NCI-H1092 (cell line): Measurements from ENCODE around the gene C13orf46.

Experiments used
- DNase-seq: peaks from one replicate; lab custom pipeline; 2025; lab: John Stamatoyannopoulos, UW

Gene C13orf46

DNA sequence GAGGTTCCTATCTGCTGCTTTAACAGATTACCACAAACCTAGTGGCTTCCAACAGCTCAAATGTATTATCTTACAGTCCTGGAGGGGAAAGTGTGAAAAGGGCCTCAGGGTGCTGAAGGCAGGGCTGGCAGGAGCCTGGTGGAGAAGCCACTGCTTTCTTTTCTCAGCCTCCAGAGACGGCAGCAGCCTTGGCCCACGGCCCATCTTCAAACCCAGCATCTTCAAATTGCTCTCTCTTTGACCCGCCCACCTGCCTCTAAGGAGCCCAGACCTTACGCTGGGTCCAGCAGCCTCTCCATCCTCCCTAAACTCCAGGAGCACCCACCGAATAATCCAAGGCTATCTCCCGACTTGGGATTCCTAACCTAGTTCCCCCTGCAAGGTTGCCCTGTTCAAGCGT is 35.6 kb downstream of the C13orf46 start:
- DNase-seq = no peak

DNA sequence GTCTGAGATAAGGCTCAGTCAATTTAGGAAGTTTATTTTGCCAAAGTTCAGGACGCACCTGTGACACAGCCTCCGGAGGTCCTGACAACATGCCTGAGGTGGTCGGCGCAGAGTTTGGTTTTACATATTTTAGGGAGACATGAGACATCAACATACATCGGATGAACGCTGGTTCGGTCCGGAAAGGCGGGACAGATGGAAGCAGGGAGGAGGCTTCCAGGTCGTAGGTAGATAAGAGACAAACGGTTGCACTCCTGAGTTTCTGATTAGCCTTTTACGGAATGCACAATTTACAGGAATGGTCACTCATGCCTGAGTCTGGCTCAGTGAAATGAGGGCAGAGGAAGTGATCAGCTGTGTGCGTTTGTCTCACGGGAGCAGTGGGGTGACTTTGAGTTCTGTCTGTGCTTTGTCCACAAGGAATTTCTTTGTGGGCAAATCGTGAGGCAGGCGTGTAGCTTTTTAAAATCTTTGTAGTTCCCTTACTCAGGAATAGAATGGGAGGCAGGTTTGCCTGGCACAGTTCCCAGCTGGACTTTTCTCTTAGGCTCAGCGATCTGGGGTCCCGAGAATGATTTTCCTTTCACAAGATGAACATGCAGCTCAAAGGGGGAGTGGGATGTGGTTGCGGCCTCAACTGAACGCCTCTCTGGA is 36.2 kb downstream of the C13orf46 start:
- no peak for DNase-seq

DNA sequence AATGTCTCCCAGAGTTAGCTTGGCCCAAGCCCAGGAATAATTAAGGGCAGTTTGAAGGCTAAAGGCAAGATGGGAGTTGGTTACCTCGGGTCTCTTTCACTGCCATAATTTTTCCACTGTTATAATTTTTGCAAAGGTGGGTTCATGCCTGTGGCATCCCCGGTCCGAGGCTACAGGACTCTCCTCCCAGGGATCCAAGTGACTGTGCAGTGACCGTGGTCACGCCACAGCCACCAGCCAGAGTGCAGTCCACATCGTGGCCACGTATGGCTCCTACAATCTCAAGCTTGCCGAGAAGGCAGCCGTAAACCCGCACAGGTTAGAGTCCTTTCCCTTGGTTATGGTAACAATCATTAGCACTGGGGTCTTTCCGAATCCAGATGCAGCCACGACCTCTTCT is 36.8 kb downstream of the C13orf46 start:
- no peak for DNase-seq

DNA sequence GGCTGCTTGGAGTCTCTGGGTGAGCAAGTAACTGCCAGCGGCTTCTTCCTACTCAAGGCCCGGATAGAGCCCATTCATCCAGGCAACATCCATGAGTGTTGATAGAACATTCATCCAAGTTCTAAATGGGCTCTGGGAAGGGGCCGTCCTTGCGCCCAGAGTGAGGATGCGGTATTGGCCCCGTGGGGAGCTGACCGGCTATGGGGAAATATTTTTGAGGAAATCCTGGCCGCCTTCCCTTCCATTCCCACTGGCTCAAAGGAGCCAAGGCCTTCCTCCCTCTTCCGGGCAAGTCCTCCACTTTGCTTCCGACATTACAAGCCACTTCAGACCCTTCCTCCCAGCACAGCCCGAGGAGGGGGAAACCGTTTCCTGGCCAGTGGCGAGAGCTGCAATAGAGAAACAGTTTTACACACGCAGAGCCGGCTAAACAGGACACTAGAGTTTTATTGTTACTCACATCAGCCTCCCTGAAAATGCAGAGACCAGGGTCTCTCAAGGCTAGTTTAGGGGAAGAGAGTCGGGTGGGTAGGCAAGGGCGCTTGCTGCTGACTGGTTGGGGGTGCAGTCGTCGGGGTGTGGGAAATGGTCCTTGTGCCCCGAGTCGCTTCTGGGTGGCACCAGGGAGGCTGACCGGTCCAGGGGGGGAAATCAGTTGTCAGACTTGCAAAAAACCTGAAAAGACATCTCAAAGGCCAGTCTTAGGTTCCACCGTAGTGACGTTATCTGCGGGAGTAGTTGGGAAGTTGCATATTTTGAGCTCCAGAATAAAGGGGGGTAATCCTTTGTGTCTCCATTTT is 37.5 kb downstream of the C13orf46 start:
- no peak for DNase-seq

DNA sequence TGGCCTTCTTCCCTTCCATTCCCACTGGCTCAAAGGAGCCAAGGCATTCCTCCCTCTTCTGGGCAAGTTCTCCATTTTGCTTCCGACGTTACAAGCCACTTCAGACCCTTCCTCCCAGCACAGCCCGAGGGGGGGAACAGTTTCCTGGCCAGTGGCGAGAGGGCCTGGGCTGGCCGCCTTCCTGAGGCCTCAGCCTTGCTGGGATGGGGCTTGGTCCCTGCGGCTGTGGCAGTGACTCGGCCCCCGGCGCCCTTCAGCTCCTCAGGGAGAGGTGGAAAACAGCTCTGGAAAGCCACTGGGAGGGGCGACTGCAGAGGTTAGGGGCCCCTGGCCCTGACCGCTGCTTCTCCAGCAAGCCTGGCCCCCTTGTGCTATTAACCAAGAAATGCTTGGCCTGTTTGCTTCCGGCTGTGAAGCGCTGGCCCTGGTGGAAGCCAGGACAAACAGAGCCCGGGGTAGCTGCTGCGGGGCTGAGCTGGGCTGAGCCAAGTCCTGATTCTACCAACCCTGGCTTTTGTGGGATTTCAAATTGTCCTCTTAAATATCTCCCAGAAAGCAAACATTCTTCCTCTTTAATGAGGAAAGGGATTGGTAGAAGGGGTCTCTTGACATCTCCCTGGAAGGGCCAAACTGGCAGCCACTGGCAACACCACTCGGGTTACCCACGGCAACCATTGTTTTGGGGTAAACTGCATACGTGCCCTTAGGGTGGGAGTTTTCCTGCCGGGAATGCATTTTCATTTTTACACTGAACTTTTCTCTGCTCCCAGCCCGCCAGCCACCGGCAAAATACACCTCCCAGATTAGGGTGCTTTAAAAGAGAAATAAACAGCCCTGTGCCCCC is 38.7 kb downstream of the C13orf46 start:
- DNase-seq = peak; percentile 98

DNA sequence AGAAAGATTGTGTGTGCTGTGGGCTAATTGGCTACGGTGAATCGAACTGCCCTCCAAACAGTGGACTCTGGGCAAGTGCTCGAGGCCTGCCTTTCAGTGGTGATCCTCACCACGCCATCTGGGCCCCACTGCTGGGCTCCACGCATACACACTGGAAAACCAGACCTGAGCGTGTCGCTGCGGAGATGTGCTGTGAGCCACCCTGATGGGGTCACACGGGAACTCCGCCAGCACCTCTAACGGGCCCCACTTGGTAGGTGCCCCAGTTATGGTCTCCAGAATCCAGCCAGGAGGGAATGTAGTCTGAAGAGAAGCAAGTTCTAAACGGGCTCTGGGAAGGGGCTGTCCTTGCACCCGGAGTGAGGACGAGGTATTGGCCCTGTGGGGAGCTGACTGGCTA is 39.3 kb downstream of the C13orf46 start:
- no peak for DNase-seq

DNA sequence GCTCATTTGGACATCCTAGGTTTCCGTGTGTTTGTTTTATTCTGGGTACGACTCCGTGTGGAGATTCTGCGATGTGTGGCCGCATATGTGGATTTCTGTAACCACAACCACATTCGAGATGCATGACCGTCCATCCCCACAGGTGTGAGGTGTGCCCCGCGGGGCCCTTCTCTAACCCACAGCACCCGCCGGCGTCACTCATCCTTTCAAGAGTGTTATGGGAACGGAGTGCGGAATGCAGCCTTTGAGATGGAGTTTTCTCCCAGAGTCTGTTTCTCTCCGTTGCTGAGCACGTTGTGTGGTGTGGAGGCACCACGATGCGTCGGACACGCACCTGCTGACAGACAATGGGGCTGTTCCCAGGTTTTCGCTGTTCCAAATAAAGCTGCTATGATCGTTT is 40.0 kb downstream of the C13orf46 start:
- DNase-seq = no peak

DNA sequence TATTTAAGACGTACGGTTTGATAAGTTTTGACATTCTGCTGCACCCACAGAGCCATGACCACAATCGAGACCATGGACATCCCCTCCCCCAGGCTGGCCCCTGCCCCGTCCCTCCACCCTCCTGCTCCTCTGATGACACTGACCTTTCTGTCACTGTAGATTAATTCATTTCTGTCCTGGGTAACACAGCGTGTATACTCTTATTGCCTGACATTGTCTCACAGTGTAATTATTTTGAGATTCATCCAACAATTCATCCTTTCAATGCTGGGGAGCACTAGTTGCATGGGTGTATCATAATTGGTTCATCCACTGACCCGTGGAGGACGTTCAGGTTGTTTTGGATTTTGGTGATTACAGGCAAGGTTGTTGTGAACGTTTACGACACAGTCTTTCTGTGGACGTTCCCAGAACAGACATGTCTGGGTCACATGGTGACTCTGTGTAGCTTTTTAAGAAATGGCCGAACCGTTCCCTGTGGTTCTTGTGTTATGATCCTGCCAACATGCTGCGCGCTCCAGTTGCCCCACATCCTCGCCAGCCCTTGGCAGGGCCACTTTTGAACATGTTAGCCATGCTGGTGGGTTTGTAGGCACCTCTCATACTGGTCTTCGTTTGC is 41.9 kb downstream of the C13orf46 start:
- no peak for DNase-seq

DNA sequence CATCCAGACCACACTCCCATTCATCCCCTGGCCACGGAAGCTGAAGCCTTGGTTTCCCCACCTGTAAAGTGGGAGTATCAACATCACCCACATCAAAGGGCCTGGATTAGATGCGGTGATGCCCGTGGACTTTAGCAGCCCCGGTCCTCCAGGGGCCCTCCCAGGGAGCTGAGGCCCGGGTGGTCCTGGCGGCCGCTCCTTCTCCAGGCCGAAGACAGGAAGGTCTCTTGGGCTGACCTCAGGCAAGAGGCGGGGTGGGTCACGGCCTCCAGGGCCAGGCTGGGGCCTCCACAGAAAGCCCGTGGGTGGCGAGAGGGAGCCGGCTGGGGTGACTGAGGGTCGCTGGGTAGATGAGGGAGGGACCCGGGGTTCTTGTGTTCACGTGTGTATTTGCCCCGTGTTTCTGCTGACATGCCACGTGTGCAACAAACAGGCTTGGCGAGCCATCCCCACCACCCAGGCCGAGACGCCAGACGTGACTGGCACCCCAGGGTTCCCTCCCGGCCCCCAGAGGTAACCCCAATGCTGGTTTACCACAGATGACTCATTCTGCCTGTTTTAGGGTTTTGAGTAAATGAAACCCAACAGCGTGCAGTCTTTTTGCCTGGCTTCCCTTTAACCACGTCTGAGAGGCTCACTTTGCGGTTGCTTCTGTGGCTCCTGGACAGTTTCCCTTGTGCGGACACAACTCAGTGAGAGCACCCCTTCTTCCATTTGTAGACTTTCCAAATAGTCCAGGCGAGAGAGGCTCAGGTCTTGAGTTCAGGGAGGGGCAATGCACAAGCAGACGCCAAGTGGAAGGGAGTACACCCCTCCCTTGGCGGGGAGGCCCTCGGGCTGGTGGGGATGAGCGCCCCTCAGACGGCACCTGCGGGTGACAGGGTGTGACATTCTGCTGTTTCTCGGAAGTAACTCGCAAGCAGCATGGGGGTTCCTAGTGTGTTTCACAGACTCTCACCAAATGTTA is 42.9 kb downstream of the C13orf46 start:
- no peak for DNase-seq

DNA sequence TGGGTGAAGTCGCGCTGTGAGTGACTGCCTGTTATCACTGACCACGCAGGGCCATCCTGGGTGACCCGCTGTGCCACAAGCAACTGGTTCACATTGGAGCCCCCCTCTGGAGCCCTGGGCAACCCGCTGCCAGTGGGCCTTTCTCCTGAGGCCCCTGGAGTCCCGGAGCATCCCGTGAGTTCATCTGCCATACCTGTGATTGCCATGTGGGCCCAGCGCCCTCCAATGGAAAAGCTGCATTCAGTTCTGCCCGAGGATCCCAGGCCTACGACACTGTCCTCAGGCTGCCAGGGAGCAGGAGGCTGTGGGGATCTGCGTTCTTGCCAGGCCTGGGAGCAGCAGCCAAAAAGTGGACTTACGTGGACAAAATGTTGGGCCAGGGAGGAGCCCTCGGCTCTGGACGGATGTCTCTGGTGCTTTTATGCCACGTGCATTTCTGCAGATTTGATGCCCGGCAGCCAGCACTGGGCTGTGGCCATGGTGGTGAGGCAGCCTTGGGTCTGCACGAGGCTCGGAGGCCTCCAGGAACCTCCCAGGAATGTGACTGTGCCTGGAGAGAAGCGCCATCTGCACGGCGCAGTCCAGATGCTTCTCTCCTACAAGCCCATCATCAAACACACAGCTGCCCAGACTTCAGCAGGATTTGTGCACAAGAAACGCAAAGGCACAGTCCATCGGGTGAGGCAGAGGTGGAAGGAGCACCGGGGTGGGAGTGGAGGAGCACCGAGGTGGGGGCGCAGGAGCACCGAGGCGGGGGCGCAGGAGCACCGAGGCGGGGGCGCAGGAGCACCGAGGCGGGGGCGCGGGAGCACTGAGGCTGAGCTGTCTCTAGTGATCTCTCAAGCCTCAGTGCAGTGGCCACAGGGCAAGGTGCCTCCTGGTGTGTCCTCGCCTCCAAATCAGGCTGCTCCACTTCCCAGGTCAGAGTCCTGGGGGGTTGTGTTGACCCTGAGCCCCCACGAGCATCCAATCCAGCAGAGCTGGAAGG is 44.0 kb downstream of the C13orf46 start:
- no peak for DNase-seq

DNA sequence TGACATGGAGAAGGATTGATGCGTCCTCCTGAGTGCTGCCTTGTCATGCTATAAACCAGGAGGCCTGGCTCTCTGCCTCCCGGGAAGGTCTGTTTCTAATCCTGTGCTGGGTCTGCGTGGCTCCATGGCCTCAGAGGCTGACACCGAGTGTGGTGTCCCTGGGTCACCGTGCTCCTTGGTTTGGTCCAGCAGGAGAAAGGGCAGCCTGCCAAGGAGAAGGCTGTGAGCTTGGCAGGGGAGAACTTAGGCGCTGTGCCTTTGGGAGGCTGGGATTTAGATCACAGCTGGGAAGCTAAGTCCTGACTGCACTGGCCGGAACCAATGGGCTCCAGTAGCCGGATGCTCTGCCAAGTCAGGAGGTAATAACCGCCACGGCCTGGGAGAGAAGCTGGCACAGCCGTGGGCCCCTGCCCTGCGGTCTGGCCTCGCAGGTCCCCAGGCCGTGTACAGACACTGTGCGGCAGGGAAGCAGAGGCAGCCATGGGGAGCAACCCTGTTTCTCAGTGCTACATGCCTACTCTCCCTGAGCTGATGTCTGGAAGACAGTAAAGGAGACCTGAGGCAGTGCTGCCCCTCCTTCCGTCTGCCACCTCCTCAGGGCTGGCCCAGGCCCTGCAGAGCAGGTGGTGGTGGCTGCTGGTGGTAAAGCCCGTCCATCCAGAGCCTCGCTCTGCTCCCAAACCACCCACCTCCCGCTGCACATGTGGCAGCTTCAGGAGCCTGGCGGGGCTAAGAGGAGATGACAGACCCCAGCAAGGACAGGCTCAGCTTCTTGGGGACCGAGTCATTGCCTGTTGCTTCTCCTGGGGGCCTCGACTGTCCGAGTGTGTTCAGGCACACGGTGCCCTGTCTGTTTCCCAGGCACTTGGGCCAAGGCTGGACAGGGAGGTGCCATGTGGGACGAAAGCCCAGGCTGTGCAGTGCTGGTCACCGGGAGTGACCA is 44.9 kb downstream of the C13orf46 start:
- DNase-seq = peak; percentile 29

DNA sequence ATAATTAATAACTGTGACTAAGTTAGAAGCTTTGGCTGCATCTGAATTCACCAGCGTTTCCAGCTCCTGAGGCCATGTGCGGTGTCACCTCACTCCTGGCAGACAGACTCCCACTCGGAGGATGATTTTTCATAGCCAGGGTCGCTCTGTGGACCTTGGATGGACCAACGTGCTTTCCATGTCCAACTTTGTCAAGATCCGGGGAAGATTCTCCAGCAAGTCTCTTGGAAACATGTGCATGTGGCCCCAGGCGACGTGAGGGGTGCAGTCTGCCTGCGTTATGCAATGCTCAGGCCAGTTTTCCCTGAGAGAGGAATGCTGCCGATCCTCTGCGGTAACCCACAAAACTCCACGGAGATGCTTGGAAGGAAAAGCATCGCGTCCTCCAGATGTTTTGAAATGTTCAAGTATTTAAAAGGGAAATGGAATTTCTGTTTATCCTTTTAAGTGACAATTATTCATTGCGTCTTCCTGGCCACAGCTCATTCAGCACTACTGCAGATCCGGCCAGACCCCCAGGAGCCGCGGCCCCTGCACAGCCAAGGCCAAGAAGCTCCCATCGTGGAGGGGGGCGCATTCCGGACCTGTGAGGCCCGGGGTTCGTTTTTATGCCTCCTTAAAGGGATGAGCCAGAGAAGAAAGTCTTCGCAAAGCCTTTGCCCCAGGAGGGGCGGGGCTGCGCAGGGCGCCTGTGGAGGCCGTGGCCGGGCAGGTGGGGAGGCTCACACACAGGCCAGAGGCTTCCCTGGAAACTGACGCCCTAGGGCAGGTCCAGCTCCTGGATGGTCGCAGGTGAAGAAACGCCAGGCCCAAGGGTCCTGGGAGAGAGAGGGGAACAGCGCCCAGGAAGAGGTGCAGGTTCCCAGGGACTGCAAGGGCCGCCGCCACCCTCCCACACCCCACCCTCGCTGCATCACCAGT is 46.0 kb downstream of the C13orf46 start:
- DNase-seq = no peak

DNA sequence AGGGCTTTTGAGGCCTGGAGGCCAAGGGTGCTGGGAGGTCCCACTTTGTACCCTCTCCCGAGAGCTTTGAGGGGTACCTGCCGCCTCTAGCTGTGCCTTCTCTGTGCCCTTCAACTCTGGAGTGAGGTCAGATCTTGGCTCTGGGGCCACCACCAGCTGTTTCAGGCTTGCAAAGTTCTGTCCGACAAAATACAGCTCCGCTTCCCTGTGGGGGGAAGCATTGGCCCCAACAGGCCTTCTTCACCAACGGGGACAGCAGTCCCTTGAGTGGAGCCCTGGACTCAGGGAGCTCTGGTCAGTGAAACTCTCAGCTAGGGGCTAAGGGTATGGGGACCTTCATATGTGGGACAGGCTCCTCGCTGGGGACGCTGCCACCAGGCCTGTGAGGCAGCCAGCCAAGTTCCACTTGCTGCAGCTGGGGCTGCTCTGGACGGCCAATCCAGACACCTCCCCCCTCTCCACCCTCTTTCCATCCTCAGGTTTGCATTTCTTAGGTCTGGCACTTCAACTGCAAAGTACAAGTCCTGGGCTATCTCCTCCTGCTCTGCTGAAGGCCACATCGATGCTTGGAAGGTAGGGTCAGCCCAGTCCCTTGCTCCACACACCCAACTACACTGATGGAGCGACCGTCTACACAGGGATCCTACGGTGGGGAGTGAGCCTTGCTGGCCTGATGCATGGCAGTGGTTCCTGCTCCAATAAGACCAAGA is 46.8 kb downstream of the C13orf46 start:
- DNase-seq = no peak

DNA sequence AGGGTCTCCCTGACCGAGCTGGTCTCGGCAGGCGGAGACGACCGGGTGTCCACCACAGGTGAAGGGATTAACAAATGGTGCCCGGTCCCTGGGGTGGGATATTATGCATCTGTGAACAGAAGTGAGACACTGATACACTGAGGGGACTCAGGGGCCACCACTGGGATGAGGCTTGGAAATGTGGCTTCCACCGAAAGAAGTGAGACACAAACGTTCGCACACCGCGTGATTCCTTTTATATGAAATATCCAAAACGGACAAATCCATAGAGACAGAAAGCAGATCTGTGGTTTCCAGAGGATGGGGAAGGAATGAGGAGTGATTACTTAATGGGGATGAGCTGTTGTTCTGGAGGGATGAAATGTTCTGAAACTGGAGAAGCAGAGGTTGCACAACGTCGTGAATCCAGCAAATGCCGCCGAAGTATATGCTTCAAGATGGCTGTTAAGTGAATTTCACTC is 47.5 kb downstream of the C13orf46 start:
- DNase-seq = no peak

DNA sequence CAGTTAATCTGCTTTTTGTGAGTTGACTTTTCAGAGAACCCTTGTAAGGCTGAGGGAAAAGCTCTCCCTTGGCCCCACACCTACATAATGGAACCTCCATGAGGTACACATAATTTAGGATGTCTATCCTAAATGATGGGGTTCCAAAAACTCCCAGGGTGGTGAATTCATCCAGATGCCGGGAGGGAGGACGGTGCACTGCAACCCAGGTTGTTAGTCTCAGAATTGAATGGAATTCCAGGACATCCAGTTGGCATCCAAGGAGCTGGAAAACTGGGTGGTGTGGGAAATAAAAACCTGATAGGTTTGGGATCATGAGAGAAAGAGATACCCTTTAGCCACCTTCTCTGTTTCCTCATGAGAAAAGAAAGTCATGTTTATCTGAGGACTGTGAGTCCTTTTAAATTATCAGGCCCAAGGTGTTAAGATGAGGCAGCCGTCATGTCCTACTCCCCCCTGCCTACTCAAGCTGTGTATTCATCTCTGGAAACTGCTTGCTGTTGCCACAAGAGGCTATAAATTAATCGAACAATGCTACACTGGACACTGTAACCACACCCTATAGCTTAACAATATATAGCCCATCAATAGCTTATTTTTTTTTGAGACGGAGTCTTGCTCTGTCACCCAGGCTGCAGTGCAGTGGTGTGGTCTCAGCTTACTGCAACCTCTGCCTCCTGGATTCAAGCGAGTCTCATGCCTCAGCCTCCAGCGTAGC is 49.5 kb downstream of the C13orf46 start:
- no peak for DNase-seq

DNA sequence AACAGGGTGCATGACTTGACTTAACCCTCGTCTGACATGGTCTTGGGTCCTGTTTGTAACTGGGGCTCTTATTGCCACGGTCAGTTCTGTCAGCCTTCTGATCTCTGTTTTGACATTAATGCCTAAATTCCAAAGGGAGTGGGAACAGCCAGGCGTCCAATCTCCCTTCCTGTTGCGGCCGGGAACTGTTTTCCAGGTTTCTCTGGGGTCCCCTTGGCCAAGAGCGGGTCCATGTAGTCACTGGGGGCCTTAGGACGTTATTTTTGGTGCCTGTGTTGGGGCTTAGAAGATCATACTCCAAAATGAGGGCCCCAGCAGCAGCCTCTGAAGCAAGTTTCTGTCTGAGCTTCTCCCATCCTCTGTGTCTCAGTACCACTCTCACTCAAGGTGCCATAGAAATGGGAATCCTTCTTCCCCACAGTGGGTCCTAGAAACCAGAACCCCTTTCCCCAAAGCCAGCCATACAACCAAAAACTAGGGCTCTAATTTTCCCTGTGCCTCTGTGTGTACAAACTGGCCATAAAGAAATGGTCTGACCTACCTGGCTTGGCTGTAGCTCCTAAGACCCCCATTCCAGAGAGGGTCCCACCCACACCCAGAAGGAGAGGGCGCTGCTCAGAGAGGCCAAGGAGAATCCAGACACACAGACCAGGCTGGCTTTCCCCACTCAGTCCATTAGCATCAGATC is 50.4 kb downstream of the C13orf46 start:
- no peak for DNase-seq
